PFSK-1 (cell line): ENCODE data around the gene CEACAM3.

Source experiments
- POLR2AphosphoS5 ChIP-seq: IDR thresholded peaks from 2 replicates; pipeline ENCODE4 v1.6.1; 2012; ENCODE audit warnings: low read depth, mild to moderate bottlenecking, control low read depth, low read length, moderate library complexity
- TAF1 ChIP-seq: IDR thresholded peaks from 2 replicates; pipeline ENCODE4 v1.6.1; 2012; ENCODE audit warnings: low read length, control low read depth, borderline replicate concordance; ENCODE audit not compliant: insufficient read depth
- TF ChIP-seq, protein P1 (sequence below), 2 experiments: IDR thresholded peaks; 2 replicates each; pipeline versions ENCODE4 v1.6.1 to v1.8.0; 2011 to 2012; ENCODE audit warnings: low read depth in 2 of 2, low read length in 2 of 2, control low read depth in 1 of 2, inconsistent platforms in 1 of 2, mild to moderate bottlenecking in 1 of 2, moderate library complexity in 1 of 2; ENCODE audit not compliant: insufficient read depth in 1 of 2

DNA sequence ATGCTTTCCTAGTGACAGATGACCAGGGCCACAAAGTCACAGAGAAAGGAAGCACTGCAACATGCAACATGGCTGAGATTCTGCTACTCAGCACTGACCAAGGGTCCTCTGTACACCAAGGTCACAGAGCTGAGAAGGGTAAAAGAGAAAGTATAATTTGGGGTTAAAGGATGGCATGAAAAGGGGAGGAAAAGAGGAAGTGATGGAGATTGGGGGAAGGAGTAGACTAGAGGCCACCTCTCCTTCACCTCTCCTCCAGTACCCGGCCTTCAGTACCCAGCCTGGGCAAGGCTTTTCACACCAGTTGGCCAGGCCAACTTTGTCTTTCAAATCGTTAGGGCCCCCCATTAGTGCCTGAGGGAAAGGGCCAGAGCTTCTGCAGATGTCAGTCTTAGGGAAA lies 57.4 kb downstream of the CEACAM3 start:
- TF ChIP-seq POLR2AphosphoS5 = no peak
- TF ChIP-seq, protein P1, sequence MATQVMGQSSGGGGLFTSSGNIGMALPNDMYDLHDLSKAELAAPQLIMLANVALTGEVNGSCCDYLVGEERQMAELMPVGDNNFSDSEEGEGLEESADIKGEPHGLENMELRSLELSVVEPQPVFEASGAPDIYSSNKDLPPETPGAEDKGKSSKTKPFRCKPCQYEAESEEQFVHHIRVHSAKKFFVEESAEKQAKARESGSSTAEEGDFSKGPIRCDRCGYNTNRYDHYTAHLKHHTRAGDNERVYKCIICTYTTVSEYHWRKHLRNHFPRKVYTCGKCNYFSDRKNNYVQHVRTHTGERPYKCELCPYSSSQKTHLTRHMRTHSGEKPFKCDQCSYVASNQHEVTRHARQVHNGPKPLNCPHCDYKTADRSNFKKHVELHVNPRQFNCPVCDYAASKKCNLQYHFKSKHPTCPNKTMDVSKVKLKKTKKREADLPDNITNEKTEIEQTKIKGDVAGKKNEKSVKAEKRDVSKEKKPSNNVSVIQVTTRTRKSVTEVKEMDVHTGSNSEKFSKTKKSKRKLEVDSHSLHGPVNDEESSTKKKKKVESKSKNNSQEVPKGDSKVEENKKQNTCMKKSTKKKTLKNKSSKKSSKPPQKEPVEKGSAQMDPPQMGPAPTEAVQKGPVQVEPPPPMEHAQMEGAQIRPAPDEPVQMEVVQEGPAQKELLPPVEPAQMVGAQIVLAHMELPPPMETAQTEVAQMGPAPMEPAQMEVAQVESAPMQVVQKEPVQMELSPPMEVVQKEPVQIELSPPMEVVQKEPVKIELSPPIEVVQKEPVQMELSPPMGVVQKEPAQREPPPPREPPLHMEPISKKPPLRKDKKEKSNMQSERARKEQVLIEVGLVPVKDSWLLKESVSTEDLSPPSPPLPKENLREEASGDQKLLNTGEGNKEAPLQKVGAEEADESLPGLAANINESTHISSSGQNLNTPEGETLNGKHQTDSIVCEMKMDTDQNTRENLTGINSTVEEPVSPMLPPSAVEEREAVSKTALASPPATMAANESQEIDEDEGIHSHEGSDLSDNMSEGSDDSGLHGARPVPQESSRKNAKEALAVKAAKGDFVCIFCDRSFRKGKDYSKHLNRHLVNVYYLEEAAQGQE (IDR thresholded peaks at IDR 0.05; ENCODE audit: insufficient read depth in 1 of 2, low read depth in 2 of 2, low read length in 2 of 2) = no peak
- no peak for TF ChIP-seq TAF1
